Retinal pigment epithelial cell (primary cell): ENCODE data around the gene BAHCC1.

ENCODE experiments used
- DNase-seq: peaks from one replicate; pipeline ENCODE4 v3.0.0-alpha.2; 2010; ENCODE audit warnings: low read depth
- H3K4me3 ChIP-seq: 2 replicates; pipeline ENCODE4 v1.5.1; 2011; ENCODE audit warnings: mild to moderate bottlenecking, low read length, control low read depth, moderate library complexity
- CTCF ChIP-seq: conservative IDR thresholded peaks from 2 replicates; pipeline ENCODE4 v1.5.1; 2011; ENCODE audit warnings: low read depth, low read length, control low read depth, inconsistent platforms

The BAHCC1 gene

GRCh38 chr17:81426393-81427172, 31.3 kb downstream of the BAHCC1 start:
- DNase-seq, result no peak
- no peak for TF ChIP-seq CTCF

GRCh38 chr17:81427173-81428120, 32.2 kb downstream of the BAHCC1 start:
- no peak for TF ChIP-seq CTCF
- DNase-seq, result peak; percentile 88
- H3K4me3 ChIP-seq, result no peak overlapping the region

More at GRCh38 chr17:81426393-81427172, 31.3 kb downstream of the BAHCC1 start:
- no peak overlapping the region for H3K4me3 ChIP-seq

- DNase-seq, result no peak
- no peak for TF ChIP-seq CTCF
- H3K4me3 ChIP-seq, result no peak overlapping the region
These were observed 32.9 kb downstream of the BAHCC1 start for GRCh38 chr17:81428121-81428515.

- no peak for TF ChIP-seq CTCF
These were observed 33.3 kb downstream of the BAHCC1 start for GRCh38 chr17:81428516-81428915.

GRCh38 chr17:81428948-81429774, 33.9 kb downstream of the BAHCC1 start:
- no peak overlapping the region for H3K4me3 ChIP-seq
- TF ChIP-seq CTCF, result peak; percentile 3
- peak; percentile 57 for DNase-seq

More at GRCh38 chr17:81428516-81428915, 33.3 kb downstream of the BAHCC1 start:
- no peak overlapping the region for H3K4me3 ChIP-seq
- DNase-seq, result no peak

GRCh38 chr17:81429821-81430551, 34.7 kb downstream of the BAHCC1 start:
- no peak for DNase-seq
- no peak for TF ChIP-seq CTCF
- H3K4me3 ChIP-seq, result no peak overlapping the region
